ENCODE data around the gene PGM5.

DNA sequence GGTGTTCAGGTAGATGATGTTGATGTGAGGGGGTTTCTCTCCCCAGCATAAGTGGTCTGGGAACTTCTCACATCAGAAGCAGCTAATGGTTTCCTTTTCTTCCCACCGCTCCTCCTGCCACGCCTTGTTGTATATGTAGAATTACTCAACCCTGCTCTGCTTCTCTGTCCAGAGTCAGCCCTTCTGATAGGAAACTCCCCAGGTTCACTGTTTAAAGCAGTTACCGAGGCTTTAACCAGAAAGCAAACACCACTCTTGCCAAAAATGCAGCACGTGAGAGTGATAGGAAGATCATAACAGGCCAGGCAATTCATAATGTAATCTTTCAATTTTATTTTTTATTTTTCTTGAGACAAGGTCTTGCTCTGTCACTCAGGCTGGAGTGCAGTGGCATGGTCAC is 194.8 kb downstream of the PGM5 start:
- TF ChIP-seq CTCF (IDR thresholded peaks at IDR 0.05) (no peak), POLR2A (IDR thresholded peaks at IDR 0.05) (no peak)
